GM19328 (cell line): ENCODE results near the gene FRS3.
"Not testable (repeated sequence)": the region's sequence is repeated elsewhere in the genome, so short reads cannot be mapped to it uniquely, and the experiment has no call there.

Experiments used
- ATAC-seq: cut with Tn5 transposase; IDR thresholded peaks from one replicate; pipeline ENCODE4 v1.9.1; 2021; ENCODE audit warnings: mild to moderate bottlenecking, moderate library complexity; ENCODE audit not compliant: unreplicated experiment

Gene FRS3

DNA sequence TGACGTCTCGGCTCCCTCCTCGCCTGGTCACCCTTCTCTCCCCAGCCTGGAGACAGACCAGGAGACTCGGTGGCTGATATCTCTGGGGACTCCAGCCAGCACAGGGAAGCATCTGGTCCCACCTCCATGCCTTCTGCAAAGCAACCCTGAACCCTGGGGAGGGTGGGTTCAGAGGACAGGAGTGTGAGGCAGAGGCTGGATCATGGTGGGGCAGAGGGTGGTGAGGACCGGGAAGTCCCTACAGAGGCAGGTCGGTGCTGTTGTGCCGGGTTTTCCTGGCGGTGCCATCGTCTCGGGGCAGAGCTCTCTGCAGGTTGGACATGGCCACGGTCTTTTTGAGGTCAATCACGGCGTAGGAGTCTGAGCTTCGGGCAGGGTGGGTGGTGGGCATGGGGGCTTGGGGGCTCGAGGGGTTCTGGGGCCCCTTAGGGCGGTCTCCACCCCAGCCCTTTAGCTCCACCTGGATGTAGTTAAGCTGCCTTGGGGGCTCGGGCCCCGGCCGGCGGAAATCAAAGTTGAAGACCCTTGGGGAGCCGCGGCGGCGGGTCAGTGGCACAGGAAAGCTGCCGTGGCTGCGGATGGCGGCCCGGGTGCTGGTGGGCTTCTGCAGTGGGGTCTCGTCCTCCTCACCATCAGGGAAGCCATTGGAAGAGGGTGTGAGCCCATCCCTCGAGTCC, 9.2 kb downstream of the FRS3 start:
- no peak for ATAC-seq

DNA sequence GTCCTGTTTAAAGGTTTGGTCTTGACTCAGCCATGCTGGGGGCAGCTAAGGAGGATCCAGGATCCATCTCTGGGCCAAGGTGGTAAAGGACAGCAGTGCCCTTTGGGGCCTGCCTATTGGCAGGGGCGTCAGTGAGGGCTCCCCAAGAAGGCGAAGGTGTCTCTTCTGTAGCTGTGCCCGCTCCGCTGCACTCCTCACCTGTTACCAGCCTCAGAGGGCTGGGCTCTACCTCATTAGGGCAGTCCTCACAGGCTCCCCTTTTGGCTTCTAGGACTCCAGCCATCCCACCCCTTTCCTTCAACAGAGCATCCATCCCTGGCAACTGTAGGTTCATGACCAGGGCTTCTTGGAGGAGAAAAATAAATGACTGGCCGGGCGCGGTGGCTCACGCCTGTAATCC, 10.3 kb downstream of the FRS3 start:
- ATAC-seq: no peak

GRCh38 chr6:41768545-41769308, 11.0 kb downstream of the FRS3 start:
- no peak for ATAC-seq

GRCh38 chr6:41767112-41767833, 12.4 kb downstream of the FRS3 start:
- no peak for ATAC-seq

GRCh38 chr6:41766043-41766664, 13.5 kb downstream of the FRS3 start:
- not testable (repeated sequence) for ATAC-seq

DNA sequence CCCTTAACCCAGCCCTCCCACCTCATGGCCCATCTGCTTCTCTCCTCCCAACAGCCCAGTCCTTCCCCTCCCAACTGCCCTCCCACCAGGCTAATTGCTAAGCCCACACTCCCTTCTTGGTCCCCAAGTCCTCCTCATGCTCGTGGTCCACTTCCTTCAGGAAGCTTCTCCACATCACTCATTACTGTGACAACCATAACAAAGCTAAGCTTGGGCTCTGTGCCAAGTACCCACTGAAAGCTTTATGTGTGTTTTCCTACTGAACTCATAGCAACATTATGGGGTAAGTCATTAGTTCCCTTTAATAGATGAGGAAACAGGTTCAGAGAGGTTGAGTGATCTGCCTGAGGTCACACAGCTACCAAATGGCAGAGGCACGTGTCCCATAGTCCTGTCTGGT, 16.2 kb downstream of the FRS3 start:
- no peak for ATAC-seq

DNA sequence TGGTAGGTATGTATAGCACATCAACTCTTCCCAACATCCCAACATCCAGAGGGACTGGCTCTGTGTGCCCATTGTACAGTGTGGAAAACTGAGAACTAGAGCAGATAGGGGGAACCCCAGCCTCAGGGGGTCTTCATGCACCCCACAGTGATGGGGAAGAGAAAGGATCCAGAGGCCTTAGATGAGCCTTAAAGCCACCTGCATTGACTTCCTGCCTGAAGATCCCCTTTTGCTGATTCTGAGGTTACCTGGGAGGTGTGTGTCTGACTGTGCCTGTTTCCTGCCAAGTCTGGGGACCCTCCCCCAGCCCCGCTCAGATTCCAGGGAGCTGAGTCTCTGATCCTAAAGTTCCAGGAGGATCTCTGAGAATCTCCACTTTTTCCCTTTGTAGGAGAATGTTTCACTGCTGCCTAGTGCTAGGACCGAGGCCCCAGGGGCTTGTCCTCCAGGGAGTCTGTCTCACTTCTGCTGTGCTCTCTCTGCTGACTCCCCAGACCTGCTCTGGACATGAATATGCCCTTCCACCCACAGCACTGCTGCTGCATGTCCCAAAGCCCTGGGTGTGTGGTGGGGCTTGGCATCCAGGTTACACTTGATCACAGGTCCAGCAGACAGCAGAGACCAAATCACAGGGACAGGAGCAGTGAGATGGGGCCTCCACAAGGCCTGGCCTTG, 19.7 kb downstream of the FRS3 start:
- no peak for ATAC-seq

- ATAC-seq: no peak
These were observed 20.4 kb downstream of the FRS3 start for GRCh38 chr6:41759106-41759904.

DNA sequence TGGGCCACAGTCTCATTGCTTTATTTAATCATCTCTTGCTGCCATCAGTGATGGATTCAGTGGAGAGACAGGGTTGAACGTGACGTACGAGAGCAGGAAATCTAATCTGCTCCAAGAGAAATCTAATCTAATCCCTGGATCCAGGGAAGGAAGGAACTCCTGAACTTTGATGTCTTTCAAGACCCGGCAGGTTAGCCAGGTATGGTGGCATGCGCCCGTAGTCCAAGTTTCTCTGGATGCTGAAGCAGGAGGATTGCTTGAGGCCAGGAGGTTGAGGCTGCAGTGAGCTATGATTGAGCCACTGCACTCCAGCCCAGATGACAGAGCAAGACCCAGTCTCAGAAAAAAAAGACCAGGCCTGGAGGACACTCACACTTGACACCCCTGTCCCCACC, 21.1 kb downstream of the FRS3 start:
- no peak for ATAC-seq

DNA sequence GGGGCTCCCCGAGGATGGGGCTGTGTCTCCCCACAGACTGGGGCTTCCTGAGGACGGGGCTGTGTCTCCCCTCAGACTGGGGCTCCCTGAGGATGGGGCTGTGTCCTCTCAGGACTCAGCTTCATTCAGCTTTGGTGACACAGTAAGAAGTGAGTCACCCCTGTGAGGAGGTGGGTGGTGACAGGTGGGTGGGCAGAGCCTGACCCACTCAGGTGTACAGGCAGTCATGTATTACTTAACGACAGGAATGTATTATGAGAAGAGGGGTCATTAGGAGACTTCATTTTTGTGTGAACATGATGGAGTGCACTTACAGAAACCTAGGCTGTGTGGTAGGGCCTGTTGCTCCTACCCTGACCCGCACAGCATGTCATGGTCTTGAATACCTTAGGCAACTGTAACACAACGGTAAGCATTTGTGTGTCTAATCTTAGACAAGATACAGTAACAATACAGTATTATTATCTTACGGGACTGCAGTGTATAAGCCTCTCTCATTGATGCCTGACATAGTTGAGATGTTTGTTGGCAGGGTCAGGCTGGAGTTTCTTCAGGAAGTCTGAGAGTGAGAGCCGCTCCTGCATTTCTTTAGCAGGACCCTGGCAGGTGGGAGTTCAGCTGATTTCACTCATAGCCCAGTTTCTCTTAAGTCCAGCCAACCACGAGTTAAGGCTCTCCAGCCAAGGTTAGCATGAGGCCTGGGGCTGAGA, 21.6 kb downstream of the FRS3 start:
- ATAC-seq: no peak

DNA sequence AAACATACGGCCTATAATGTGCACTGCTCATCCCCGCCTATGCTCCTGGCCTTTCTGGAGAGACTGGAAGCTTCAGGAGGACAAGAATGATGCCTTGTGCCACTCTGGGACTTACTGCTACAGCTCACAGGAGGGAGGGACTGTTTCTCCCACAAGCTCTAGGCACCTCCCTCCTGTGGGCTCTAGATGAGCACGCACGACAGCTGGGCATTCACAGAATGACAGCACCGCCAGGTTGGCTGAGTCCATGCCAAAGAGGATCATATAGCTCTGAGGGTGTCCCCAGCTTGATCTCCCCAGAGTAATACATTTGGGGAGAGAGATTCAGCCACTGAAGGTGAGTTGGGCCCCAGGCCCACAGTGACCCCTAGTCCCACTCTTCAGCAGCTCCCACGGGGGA, 22.4 kb downstream of the FRS3 start:
- no peak for ATAC-seq

GRCh38 chr6:41756354-41756753, 23.3 kb downstream of the FRS3 start:
- no peak for ATAC-seq

DNA sequence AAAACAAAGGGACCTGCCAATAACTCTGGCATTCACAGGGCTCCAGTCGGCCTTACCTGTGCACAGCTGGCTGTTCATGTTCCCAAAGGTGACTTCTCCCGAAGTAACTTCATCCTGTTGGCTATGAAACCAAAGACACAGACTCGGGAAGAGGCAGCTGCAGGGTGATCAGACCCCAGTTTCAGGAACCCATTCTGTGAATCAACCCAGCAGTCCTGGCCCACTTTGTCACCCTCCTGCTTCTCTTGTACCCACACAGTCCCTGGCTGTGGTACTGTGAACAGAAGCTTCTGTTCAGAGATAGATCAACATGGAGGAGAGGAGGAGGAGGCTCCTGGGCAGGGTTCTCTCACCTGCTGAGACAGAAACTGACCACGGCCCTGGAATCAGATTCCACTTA, 23.8 kb downstream of the FRS3 start:
- no peak for ATAC-seq

GRCh38 chr6:41750374-41750773, 29.3 kb downstream of the FRS3 start:
- no peak for ATAC-seq

GRCh38 chr6:41748542-41748941, 31.2 kb downstream of the FRS3 start:
- ATAC-seq: no peak

- ATAC-seq: no peak
These were observed 31.6 kb downstream of the FRS3 start for GRCh38 chr6:41748102-41748477.

DNA sequence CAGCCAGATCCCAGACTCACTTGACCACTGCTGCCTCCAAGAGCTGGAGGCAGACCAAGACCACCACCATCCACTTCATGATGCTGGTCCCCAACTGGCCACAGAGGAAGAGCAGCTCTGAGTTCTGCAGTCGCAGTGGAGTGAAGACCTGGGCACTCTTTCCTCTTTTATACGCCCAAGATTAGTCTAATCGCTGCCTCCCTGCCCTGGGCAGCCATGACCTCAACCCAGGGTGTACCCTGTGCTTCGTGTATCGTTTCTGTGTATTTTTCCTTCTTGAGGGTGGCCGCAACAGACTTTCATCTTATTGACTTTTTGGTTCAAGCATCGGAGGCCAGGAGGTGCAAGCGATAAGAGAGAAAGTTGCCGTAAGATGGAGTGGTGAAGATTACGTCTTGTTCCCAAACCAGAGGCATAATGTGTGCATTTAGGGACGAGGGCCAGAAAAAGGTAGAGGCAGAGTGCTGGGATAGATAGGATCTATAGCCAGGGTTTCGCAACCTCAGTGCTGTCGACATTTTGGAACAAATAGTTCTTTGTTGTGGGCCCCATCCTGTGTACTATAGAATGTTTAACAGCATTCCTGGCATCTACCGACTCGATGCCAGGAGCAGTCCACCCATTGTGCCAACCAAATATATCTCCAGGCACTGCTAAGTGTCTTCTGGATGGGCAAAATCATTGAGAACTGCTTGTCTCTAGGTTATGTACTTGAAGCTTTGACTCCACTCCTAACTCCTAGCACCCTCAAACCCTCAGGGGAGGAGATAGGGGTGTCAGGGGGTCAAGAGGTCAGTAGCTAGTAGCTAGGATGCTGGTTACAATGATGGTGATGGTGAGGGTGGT, 32.2 kb downstream of the FRS3 start, which contains the start of gene PGC:
PGC (minus strand) TSS at position 142 of the 846 bp plus-strand sequence; CDS start at position 79, 63 bp downstream.
- no peak for ATAC-seq

GRCh38 chr6:41746107-41746506, 33.6 kb downstream of the FRS3 start:
- no peak for ATAC-seq
